ENCODE measurements around the gene TUBB.

TUBB gene

DNA sequence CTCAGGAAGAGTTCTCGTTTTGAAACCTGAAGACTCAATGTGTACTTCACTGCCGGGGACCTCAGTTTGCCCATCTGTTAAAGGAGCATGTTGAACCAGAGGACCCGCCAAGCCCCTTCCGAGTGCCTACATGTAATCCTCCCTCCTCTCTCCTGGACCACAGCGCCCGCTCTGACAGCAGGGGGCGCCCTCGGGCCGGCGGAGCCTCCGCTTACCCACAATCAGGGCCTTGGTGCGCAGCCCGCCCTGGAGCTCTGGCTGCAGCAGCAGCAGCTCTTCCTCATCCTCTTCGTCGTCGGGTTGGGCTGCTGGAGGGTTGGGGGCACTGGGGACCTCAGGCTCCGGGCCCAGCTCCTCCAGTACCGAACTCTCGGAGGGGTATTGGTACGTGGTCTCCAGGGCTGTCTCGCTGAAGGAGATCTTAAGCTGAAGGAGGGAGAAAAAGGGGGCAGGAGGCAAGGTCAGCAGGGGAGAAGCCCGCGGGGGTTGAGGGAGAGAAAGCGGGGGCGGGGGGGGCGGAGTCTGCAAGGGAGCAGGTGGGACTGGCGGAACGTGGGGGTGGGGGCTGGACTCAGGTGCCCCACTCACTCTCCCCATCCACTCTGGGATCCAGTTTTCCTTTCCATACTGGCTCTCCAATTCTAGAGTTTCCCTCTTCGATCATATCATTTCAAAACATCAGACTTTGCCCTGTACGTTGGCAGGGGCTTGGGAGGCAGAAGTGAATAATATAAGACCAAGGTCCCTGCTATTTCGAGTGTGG is 41.0 kb upstream of the TUBB start:
- ChIA-PET CTCF (interaction anchor here (0.5 to 19.6 kb wide), 54 partner anchors 8 to 894 kb away, joined by 3 to 692 read pairs (median 4); partner anchors contain the start of genes FLOT1, MDC1, MRPS18B and NRM), POLR2A (interaction anchor here (0.7 to 7.6 kb wide), 18 partner anchors 8 to 235 kb away, joined by 3 to 120 read pairs (median 4); partner anchors contain the start of genes DDR1, MDC1, TUBB and VARS2)
- Histone ChIP-seq H3K4me3 (ENCODE audit: low read depth, low read length) (no peak overlapping the region), H3K27ac (ENCODE audit: extremely low read depth, low read depth, low read length) (no peak overlapping the region), H3K4me1 (ENCODE audit: control insufficient read depth, insufficient read depth, low read length) (peaks cover 19% of the 10 kb centered on the region), H3K36me3 (ENCODE audit: control insufficient read depth in 2 of 2, insufficient read depth in 1 of 2, low read length in 2 of 2) (peaks cover 19 to 34% of the 10 kb centered on the region in 2 experiments; a peak in 2 of 3 replicates), H3K9me3 (ENCODE audit: control insufficient read depth, insufficient read depth, low read depth, low read length) (no peaks in the 10 kb centered on the region)
- TF ChIP-seq ZNF248 (tag by site-specific recombination; IDR thresholded peaks at IDR 0.05) (no peak), ZNF654 (tag by site-specific recombination; IDR thresholded peaks at IDR 0.05; ENCODE audit: low read depth) (peak; percentile 96), MYNN (tag by site-specific recombination; IDR thresholded peaks at IDR 0.05; ENCODE audit: borderline replicate concordance) (no peak), ZNF2 (tag by site-specific recombination; IDR thresholded peaks at IDR 0.05) (0 out of 2 replicates have a peak, but pooled peaks have one; percentile 38), ZSCAN30 (tag by site-specific recombination; IDR thresholded peaks at IDR 0.05) (peak; percentile 87; the same call in 1 of the 2 replicates), ZEB2 (tag by site-specific recombination; IDR thresholded peaks at IDR 0.05) (0 out of 2 replicates have a peak, but pooled peaks have one; percentile 41), ZNF211 (tag by site-specific recombination; IDR thresholded peaks at IDR 0.05; ENCODE audit: low read depth) (no peak), TRIM28 (IDR thresholded peaks at IDR 0.05; ENCODE audit: borderline replicate concordance, low read length) (no peak), ZNF266 (tag by site-specific recombination; IDR thresholded peaks at IDR 0.05; ENCODE audit: low read depth) (no peak), ZNF335 (tag by site-specific recombination; conservative IDR thresholded peaks at IDR 0.05) (peak; percentile 64), KLF7 (tag by site-specific recombination; IDR thresholded peaks at IDR 0.05; ENCODE audit: borderline replicate concordance) (no peak), ZNF629 (tag by site-specific recombination; IDR thresholded peaks at IDR 0.05) (no peak), KLF10 (tag by site-specific recombination; IDR thresholded peaks at IDR 0.05) (0 out of 2 replicates have a peak, but pooled peaks have one; percentile 23), ZNF549 (tag by site-specific recombination; IDR thresholded peaks at IDR 0.05) (no peak), ZNF777 (tag by site-specific recombination; IDR thresholded peaks at IDR 0.05; ENCODE audit: borderline replicate concordance) (0 out of 2 replicates have a peak, but pooled peaks have one; percentile 36), ZNF585B (tag by site-specific recombination; IDR thresholded peaks at IDR 0.05) (no peak), ZNF140 (tag by site-specific recombination; IDR thresholded peaks at IDR 0.05) (no peak), BCL6B (tag by site-specific recombination; IDR thresholded peaks at IDR 0.05) (no peak), ZNF747 (tag by site-specific recombination; IDR thresholded peaks at IDR 0.05) (no peak), SP3 (tag by site-specific recombination; IDR thresholded peaks at IDR 0.05) (no peak; the same call in 1 of the 2 replicates), ZNF302 (tag by site-specific recombination; IDR thresholded peaks at IDR 0.05; ENCODE audit: low read depth) (no peak), SCRT1 (tag by site-specific recombination; IDR thresholded peaks at IDR 0.05; ENCODE audit: borderline replicate concordance) (no peak), ZNF580 (tag by site-specific recombination; IDR thresholded peaks at IDR 0.05) (0 out of 2 replicates have a peak, but pooled peaks have one; percentile 33), AEBP2 (tag by site-specific recombination; IDR thresholded peaks at IDR 0.05; ENCODE audit: borderline replicate concordance) (no peak)
- TF ChIP-seq, protein P1, sequence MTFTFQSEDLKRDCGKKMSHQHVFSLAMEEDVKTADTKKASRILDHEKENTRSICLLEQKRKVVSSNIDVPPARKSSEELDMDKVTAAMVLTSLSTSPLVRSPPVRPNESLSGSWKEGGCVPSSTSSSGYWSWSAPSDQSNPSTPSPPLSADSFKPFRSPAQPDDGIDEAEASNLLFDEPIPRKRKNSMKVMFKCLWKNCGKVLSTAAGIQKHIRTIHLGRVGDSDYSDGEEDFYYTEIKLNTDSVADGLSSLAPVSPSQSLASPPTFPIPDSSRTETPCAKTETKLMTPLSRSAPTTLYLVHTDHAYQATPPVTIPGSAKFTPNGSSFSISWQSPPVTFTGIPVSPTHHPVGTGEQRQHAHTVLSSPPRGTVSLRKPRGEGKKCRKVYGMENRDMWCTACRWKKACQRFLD (tag by site-specific recombination; IDR thresholded peaks at IDR 0.05), result no peak
- TF ChIP-seq, protein P2, sequence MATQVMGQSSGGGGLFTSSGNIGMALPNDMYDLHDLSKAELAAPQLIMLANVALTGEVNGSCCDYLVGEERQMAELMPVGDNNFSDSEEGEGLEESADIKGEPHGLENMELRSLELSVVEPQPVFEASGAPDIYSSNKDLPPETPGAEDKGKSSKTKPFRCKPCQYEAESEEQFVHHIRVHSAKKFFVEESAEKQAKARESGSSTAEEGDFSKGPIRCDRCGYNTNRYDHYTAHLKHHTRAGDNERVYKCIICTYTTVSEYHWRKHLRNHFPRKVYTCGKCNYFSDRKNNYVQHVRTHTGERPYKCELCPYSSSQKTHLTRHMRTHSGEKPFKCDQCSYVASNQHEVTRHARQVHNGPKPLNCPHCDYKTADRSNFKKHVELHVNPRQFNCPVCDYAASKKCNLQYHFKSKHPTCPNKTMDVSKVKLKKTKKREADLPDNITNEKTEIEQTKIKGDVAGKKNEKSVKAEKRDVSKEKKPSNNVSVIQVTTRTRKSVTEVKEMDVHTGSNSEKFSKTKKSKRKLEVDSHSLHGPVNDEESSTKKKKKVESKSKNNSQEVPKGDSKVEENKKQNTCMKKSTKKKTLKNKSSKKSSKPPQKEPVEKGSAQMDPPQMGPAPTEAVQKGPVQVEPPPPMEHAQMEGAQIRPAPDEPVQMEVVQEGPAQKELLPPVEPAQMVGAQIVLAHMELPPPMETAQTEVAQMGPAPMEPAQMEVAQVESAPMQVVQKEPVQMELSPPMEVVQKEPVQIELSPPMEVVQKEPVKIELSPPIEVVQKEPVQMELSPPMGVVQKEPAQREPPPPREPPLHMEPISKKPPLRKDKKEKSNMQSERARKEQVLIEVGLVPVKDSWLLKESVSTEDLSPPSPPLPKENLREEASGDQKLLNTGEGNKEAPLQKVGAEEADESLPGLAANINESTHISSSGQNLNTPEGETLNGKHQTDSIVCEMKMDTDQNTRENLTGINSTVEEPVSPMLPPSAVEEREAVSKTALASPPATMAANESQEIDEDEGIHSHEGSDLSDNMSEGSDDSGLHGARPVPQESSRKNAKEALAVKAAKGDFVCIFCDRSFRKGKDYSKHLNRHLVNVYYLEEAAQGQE (tag by site-specific recombination; IDR thresholded peaks at IDR 0.05), result no peak
- TF ChIP-seq, protein P3, sequence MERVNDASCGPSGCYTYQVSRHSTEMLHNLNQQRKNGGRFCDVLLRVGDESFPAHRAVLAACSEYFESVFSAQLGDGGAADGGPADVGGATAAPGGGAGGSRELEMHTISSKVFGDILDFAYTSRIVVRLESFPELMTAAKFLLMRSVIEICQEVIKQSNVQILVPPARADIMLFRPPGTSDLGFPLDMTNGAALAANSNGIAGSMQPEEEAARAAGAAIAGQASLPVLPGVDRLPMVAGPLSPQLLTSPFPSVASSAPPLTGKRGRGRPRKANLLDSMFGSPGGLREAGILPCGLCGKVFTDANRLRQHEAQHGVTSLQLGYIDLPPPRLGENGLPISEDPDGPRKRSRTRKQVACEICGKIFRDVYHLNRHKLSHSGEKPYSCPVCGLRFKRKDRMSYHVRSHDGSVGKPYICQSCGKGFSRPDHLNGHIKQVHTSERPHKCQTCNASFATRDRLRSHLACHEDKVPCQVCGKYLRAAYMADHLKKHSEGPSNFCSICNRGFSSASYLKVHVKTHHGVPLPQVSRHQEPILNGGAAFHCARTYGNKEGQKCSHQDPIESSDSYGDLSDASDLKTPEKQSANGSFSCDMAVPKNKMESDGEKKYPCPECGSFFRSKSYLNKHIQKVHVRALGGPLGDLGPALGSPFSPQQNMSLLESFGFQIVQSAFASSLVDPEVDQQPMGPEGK (tag by site-specific recombination; IDR thresholded peaks at IDR 0.05), result peak; percentile 31
